IMR-90 (cell line): ENCODE data around the gene ZNF620. TPM values are rescaled to one million over a fixed set of nuclear protein-coding genes. Genes with fewer than 3 reads are reported as not detected.

Experiments used
- ATAC-seq: fragments of 200-7000 bp; cut with Tn5 transposase; 2 replicates; pipeline ENCODE4 v1.9.1; 2020; ENCODE audit warnings: low read depth, mild to moderate bottlenecking, moderate library complexity
- BruUV-seq: library from RNA; stranded (reverse); fragments of 400-500 nt; replicated peaks from 2 replicates; lab custom pipeline; 2021; lab: Mats Ljungman, UMichigan
- CTCF ChIA-PET: fragments of 300-600 bp; formaldehyde crosslinking; extraction: SDS; loops from one replicate; lab custom pipeline; 2021; ENCODE audit warnings: antibody characterized with exemption; lab: Yijun Ruan, JAX
- POLR2A ChIA-PET: fragments of 300-600 bp; sonication (Branson Sonifier 250); formaldehyde crosslinking; loops from one replicate; lab custom pipeline; 2022; ENCODE audit warnings: antibody characterized with exemption; ENCODE audit not compliant: unreplicated experiment; lab: Charles Lee
- DNase-seq: peaks from one replicate; pipeline ENCODE4 v3.0.0; 2013
- H2AFZ ChIP-seq: replicated peaks from 2 replicates; pipeline ENCODE3; 2013; ENCODE audit warnings: low read length, mild to moderate bottlenecking; ENCODE audit not compliant: poor library complexity
- H2AK5ac ChIP-seq: 2 replicates; pipeline ENCODE4 v1.6.1; 2013; ENCODE audit warnings: low read depth, low read length, inconsistent platforms
- H2AK9ac ChIP-seq: replicated peaks from 2 replicates; pipeline ENCODE3; 2013; ENCODE audit warnings: mild to moderate bottlenecking, low read depth, low read length, moderate library complexity; ENCODE audit not compliant: poor library complexity
- H2BK120ac ChIP-seq: 2 replicates; pipeline ENCODE4 v1.6.1; 2013; ENCODE audit warnings: low read depth, low read length, inconsistent platforms
- H2BK15ac ChIP-seq: 3 replicates; pipeline ENCODE4 v1.6.1; 2013; ENCODE audit warnings: low read depth, low read length, inconsistent platforms
- H2BK20ac ChIP-seq: 2 replicates; pipeline ENCODE4 v1.6.1; 2013; ENCODE audit warnings: low read depth, mild to moderate bottlenecking, inconsistent platforms, low read length, moderate library complexity
- H2BK5ac ChIP-seq: 2 replicates; pipeline ENCODE4 v1.6.1; 2013; ENCODE audit warnings: mild to moderate bottlenecking, low read depth, low read length, inconsistent platforms; ENCODE audit not compliant: poor library complexity, severe bottlenecking
- H3K14ac ChIP-seq: replicated peaks from 2 replicates; pipeline ENCODE4 v1.6.1; 2013; ENCODE audit warnings: low read depth, low read length, inconsistent platforms
- H3K18ac ChIP-seq: 2 replicates; pipeline ENCODE4 v1.6.1; 2013; ENCODE audit warnings: low read depth, low read length, control low read depth
- H3K23ac ChIP-seq: 2 replicates; pipeline ENCODE4 v1.6.1; 2013; ENCODE audit warnings: low read depth, low read length, inconsistent platforms
- H3K27ac ChIP-seq: 2 replicates; pipeline ENCODE4 v1.5.1; 2013; ENCODE audit warnings: mild to moderate bottlenecking, control low read depth, low read length; ENCODE audit not compliant: insufficient read depth
- H3K27me3 ChIP-seq: 2 replicates; pipeline ENCODE4 v1.6.1; 2013; ENCODE audit warnings: low read length; ENCODE audit not compliant: control insufficient read depth, insufficient read depth
- H3K36me3 ChIP-seq: 2 replicates; pipeline ENCODE4 v1.6.1; 2013; ENCODE audit warnings: low read length, mixed read lengths; ENCODE audit not compliant: control insufficient read depth, insufficient read depth
- H3K4ac ChIP-seq: 2 replicates; pipeline ENCODE4 v1.6.1; 2013; ENCODE audit warnings: low read depth, low read length, inconsistent platforms
- H3K4me1 ChIP-seq: 2 replicates; pipeline ENCODE4 v1.6.1; 2013; ENCODE audit warnings: low read length, mixed read lengths; ENCODE audit not compliant: control insufficient read depth, insufficient read depth
- H3K4me2 ChIP-seq: 2 replicates; pipeline ENCODE4 v1.6.1; 2013; ENCODE audit warnings: low read depth, mild to moderate bottlenecking, control low read depth, low read length, moderate library complexity
- H3K4me3 ChIP-seq: 2 replicates; pipeline ENCODE4 v1.5.1; 2013; ENCODE audit warnings: low read depth, mild to moderate bottlenecking, control low read depth, low read length, moderate library complexity; ENCODE audit not compliant: insufficient read depth
- H3K56ac ChIP-seq: 2 replicates; pipeline ENCODE4 v1.6.1; 2013; ENCODE audit warnings: low read length, inconsistent platforms; ENCODE audit not compliant: insufficient read depth; ENCODE audit errors: extremely low read depth
- H3K79me1 ChIP-seq, 2 experiments: 2 replicates each; pipeline ENCODE4 v1.6.1; 2013; ENCODE audit warnings: low read length in 2 of 2, inconsistent platforms in 1 of 2, low read depth in 1 of 2
- H3K9ac ChIP-seq: 2 replicates; pipeline ENCODE4 v1.6.1; 2013; ENCODE audit warnings: low read depth, low read length, control low read depth
- H3K9me1 ChIP-seq: 2 replicates; pipeline ENCODE4 v1.6.1; 2013; ENCODE audit warnings: low read length, inconsistent platforms; ENCODE audit not compliant: insufficient read depth
- H3K9me3 ChIP-seq: 2 replicates; pipeline ENCODE4 v1.6.1; 2013; ENCODE audit warnings: low read length; ENCODE audit not compliant: control insufficient read depth, insufficient read depth
- H4K20me1 ChIP-seq: 2 replicates; pipeline ENCODE4 v1.6.1; 2013; ENCODE audit warnings: low read length, inconsistent platforms; ENCODE audit not compliant: insufficient read depth
- H4K5ac ChIP-seq: 2 replicates; pipeline ENCODE4 v1.6.1; 2013; ENCODE audit warnings: mild to moderate bottlenecking, low read depth, low read length, control low read depth
- H4K8ac ChIP-seq, 2 experiments: 2 replicates each; pipeline ENCODE4 v1.6.1; 2013; ENCODE audit warnings: low read depth in 2 of 2, low read length in 2 of 2, control low read depth in 1 of 2, inconsistent platforms in 1 of 2
- H4K91ac ChIP-seq: 2 replicates; pipeline ENCODE4 v1.6.1; 2013; ENCODE audit warnings: low read depth, low read length, inconsistent platforms; ENCODE audit not compliant: insufficient read depth
- BHLHE40 ChIP-seq: fragments of 150-350 bp; IDR thresholded peaks from 2 replicates; pipeline ENCODE4 v1.6.1; 2016; ENCODE audit warnings: mild to moderate bottlenecking, low read depth, low read length
- RAD21 ChIP-seq: IDR thresholded peaks from 2 replicates; pipeline ENCODE4 v1.6.1; 2012; ENCODE audit warnings: low read length, improper control_type of control experiment
- RFX5 ChIP-seq: IDR thresholded peaks from 2 replicates; pipeline ENCODE4 v1.8.0; 2012; ENCODE audit warnings: low read depth, mild to moderate bottlenecking, low read length, moderate library complexity
- WGBS, 2 experiments: methylation state at CpG; one replicate each; pipeline versions ENCODE4 v1.1.5 to v1.1.7; 2013; ENCODE audit warnings: missing lambda C conversion rate in 2 of 2; ENCODE audit not compliant: insufficient read length in 1 of 2; ENCODE audit errors: extremely low coverage in 2 of 2; 5-methylcytosine and 5-hydroxymethylcytosine counted together
- dilution Hi-C: fragments of 300-500 bp; cut with HindIII; formaldehyde crosslinking; loops from one replicate; pipeline ENCODE4 v1.14.3; 2018; ENCODE audit warnings: low sequenced_read_pairs; ENCODE audit not compliant: unreplicated experiment
- in situ Hi-C: fragments of 300-500 bp; cut with MboI; formaldehyde crosslinking; loops from 3 replicates; pipeline ENCODE4 v1.14.3; 2019; ENCODE audit warnings: low sequenced_read_pairs, inconsistent platforms, mixed read lengths
- intact Hi-C: fragments of 100-400 bp; cut with micrococcal nuclease; formaldehyde crosslinking; loops from 2 replicates; pipeline ENCODE4 v1.10.0; 2022
- polyA plus RNA-seq, 3 experiments: library from polyadenylated mRNA; depleted of rRNA; stranded (reverse); fragments of >200 nt; gene quantifications; 2 replicates each; pipeline ENCODE4 v1.2.3, GENCODE V29; 2012; ENCODE audit warnings: low replicate concordance in 1 of 3
- total RNA-seq: library from RNA; depleted of rRNA; stranded (reverse); fragments of >200 nt; gene quantifications from 2 replicates; pipeline ENCODE4 v1.2.3, GENCODE V29; 2012
- TF ChIP-seq, protein P1 (sequence below): fragments of 150-350 bp; IDR thresholded peaks from 2 replicates; pipeline ENCODE4 v1.6.1; 2016; ENCODE audit warnings: low read depth, mild to moderate bottlenecking, low read length, moderate library complexity, borderline replicate concordance

The ZNF620 gene
- total and polyA plus RNA-seq, 2 of the 4 experiments (the other 2 are of a cell fraction) = 0.48 to 0.72 TPM

DNA sequence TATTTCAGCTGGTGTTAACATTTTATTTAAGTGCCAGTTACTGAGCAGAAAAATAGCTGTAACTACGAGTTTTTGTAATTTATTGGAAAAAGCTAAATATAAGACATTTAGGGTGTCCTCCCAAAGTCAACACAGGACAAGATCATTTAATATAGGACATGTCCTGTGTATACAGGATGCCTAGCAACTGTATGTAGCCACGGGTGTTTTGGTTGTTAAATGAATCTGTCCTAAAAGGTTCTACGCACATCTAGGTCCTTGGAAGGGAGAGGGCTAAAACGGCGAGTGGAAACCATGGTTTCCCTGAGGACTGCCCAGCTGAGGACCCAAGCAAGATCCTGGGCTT, 18.4 kb downstream of the ZNF620 start:
- POLR2A ChIA-PET = interaction anchor here (0.6 kb wide), 1 partner anchor 16 kb away, joined by 4 read pairs; no protein-coding TSS in a partner anchor
- H3K27ac ChIP-seq = peak overlapping the region; percentile 84
- no peak; the same call in 1 of the 2 replicates for ATAC-seq
- CTCF ChIA-PET = interaction anchor here (0.6 to 0.7 kb wide), 2 partner anchors 59 to 928 kb away, joined by 3 to 7 read pairs; no protein-coding TSS in a partner anchor
- H3K9me1 ChIP-seq = no peaks in the 10 kb centered on the region; the same call in 1 of the 2 replicates
- BruUV-seq = no TSS peak
- H3K4me3 ChIP-seq = peak overlapping the region; percentile 79
- peak overlapping the region; percentile 84 for H3K9ac ChIP-seq
- H3K23ac ChIP-seq = peak overlapping the region; percentile 72
- peak overlapping the region; percentile 98 to 99 for H4K8ac ChIP-seq
- peak overlapping the region; percentile 70; the same call in 1 of the 2 replicates for H2BK120ac ChIP-seq
- H3K14ac ChIP-seq = peak overlapping the region; percentile 86
- H2AK9ac ChIP-seq = peak overlapping the region; percentile 82
- in situ Hi-C loops (no loop called here), dilution Hi-C loops (no loop called here), intact Hi-C loops (loop anchor here (1.0 to 2.0 kb wide), 2 partner anchors 47 to 71 kb away; partner anchors contain the start of gene ZNF619)
- H3K9me3 ChIP-seq = no peaks in the 10 kb centered on the region
- peaks cover 3% of the 10 kb centered on the region for H3K4me1 ChIP-seq
- peak overlapping the region; percentile 100 for H2AFZ ChIP-seq
- H2BK20ac ChIP-seq = no peak overlapping the region
- H2AK5ac ChIP-seq = peak overlapping the region; percentile 10; the same call in 1 of the 2 replicates
- peaks cover 19 to 20% of the 10 kb centered on the region in 2 experiments; a peak in 3 of 4 replicates for H3K79me1 ChIP-seq
- peak overlapping the region; percentile 53; the same call in 1 of the 2 replicates for H3K18ac ChIP-seq
- TF ChIP-seq RFX5 = no peak
- TF ChIP-seq BHLHE40 = no peak
- TF ChIP-seq, protein P1, sequence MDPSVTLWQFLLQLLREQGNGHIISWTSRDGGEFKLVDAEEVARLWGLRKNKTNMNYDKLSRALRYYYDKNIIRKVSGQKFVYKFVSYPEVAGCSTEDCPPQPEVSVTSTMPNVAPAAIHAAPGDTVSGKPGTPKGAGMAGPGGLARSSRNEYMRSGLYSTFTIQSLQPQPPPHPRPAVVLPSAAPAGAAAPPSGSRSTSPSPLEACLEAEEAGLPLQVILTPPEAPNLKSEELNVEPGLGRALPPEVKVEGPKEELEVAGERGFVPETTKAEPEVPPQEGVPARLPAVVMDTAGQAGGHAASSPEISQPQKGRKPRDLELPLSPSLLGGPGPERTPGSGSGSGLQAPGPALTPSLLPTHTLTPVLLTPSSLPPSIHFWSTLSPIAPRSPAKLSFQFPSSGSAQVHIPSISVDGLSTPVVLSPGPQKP = no peak
- TF ChIP-seq RAD21 = no peak
- H4K5ac ChIP-seq = peak overlapping the region; percentile 95
- H4K20me1 ChIP-seq = no peaks in the 10 kb centered on the region
- H2BK15ac ChIP-seq = 0 out of 3 replicates have a peak overlapping the region, but pooled peaks have one; percentile 64
- H2BK5ac ChIP-seq = no peak overlapping the region
- peak overlapping the region; percentile 8; the same call in 1 of the 2 replicates for H3K56ac ChIP-seq
- peak overlapping the region; percentile 92 for H4K91ac ChIP-seq
- H3K36me3 ChIP-seq = peaks cover 7% of the 10 kb centered on the region
- H3K27me3 ChIP-seq = no peaks in the 10 kb centered on the region
- H3K4me2 ChIP-seq = peak overlapping the region; percentile 95
- WGBS, 2 experiments = no CpG with 5 or more reads among the region's 5 CpGs
- peak; percentile 3 for DNase-seq
- H3K4ac ChIP-seq = peak overlapping the region; percentile 94
